IPS-15b (cell line): ENCODE data around the gene DDRGK1.
A peak's percentile ranks its signal among the peaks of the same experiment; 100 is the strongest.
"Not testable (repeated sequence)": the region's sequence is repeated elsewhere in the genome, so short reads cannot be mapped to it uniquely, and the experiment has no call there.

Source experiments
- H3K27me3 ChIP-seq: one replicate; pipeline ENCODE4 v1.6.1; 2013; ENCODE audit warnings: low read length; ENCODE audit not compliant: control insufficient read depth, insufficient read depth
- H3K36me3 ChIP-seq: one replicate; pipeline ENCODE4 v1.6.1; 2013; ENCODE audit warnings: low read length; ENCODE audit not compliant: control insufficient read depth, insufficient read depth
- H3K4me1 ChIP-seq: one replicate; pipeline ENCODE4 v1.6.1; 2013; ENCODE audit warnings: mild to moderate bottlenecking, low read length; ENCODE audit not compliant: control insufficient read depth, insufficient read depth
- H3K4me3 ChIP-seq: one replicate; pipeline ENCODE4 v1.5.1; 2013; ENCODE audit warnings: low read depth, low read length
- H3K9ac ChIP-seq: one replicate; pipeline ENCODE4 v1.6.1; 2013; ENCODE audit warnings: low read depth, mild to moderate bottlenecking, low read length
- H3K9me3 ChIP-seq: one replicate; pipeline ENCODE4 v1.6.1; 2013; ENCODE audit warnings: mild to moderate bottlenecking, low read length; ENCODE audit not compliant: control insufficient read depth, insufficient read depth

DDRGK1 gene

GRCh38 chr20:3223994-3224680 lies 19.7 kb upstream of the DDRGK1 start:
- H3K4me1 ChIP-seq, result peaks cover 2% of the 10 kb centered on the region
- no peaks in the 10 kb centered on the region for H3K27me3 ChIP-seq
- H3K36me3 ChIP-seq, result peaks cover 18% of the 10 kb centered on the region
- no peaks in the 10 kb centered on the region for H3K9me3 ChIP-seq
- no peak overlapping the region for H3K9ac ChIP-seq
- H3K4me3 ChIP-seq, result no peak overlapping the region

GRCh38 chr20:3223651-3223993 lies 19.1 kb upstream of the DDRGK1 start:
- Histone ChIP-seq H3K9me3 (no peaks in the 10 kb centered on the region), H3K4me3 (no peak overlapping the region), H3K4me1 (peaks cover 2% of the 10 kb centered on the region), H3K36me3 (peaks cover 15% of the 10 kb centered on the region), H3K27me3 (no peaks in the 10 kb centered on the region), H3K9ac (no peak overlapping the region)

GRCh38 chr20:3222635-3223600 lies 18.4 kb upstream of the DDRGK1 start:
- Histone ChIP-seq H3K9ac (no peak overlapping the region), H3K9me3 (no peaks in the 10 kb centered on the region), H3K4me3 (no peak overlapping the region), H3K27me3 (no peaks in the 10 kb centered on the region), H3K36me3 (peaks cover 11% of the 10 kb centered on the region), H3K4me1 (peaks cover 2% of the 10 kb centered on the region)

GRCh38 chr20:3221398-3222226 lies 17.1 kb upstream of the DDRGK1 start:
- Histone ChIP-seq H3K9me3 (no peaks in the 10 kb centered on the region), H3K4me1 (peaks cover 2% of the 10 kb centered on the region), H3K4me3 (no peak overlapping the region), H3K36me3 (peaks cover 18% of the 10 kb centered on the region), H3K27me3 (no peaks in the 10 kb centered on the region), H3K9ac (no peak overlapping the region)

GRCh38 chr20:3218307-3218988 lies 14.0 kb upstream of the DDRGK1 start:
- no peaks in the 10 kb centered on the region for H3K27me3 ChIP-seq
- H3K4me1 ChIP-seq, result peaks cover 2% of the 10 kb centered on the region
- peaks cover 30% of the 10 kb centered on the region for H3K36me3 ChIP-seq
- H3K9me3 ChIP-seq, result no peaks in the 10 kb centered on the region
- H3K4me3 ChIP-seq, result no peak overlapping the region
- no peak overlapping the region for H3K9ac ChIP-seq

- not testable (repeated sequence) for H3K9ac ChIP-seq, H3K27me3 ChIP-seq, H3K4me1 ChIP-seq, H3K9me3 ChIP-seq, H3K4me3 ChIP-seq
- H3K36me3 ChIP-seq, result peaks cover 24% of the 10 kb centered on the region
Measured at GRCh38 chr20:3215359-3215917, 11.0 kb upstream of the DDRGK1 start.

GRCh38 chr20:3213226-3213625 lies 8.7 kb upstream of the DDRGK1 start:
- Histone ChIP-seq H3K9ac (no peak overlapping the region), H3K4me3 (no peak overlapping the region), H3K27me3 (no peaks in the 10 kb centered on the region), H3K9me3 (no peaks in the 10 kb centered on the region), H3K4me1 (no peaks in the 10 kb centered on the region), H3K36me3 (peaks cover 22% of the 10 kb centered on the region)

GRCh38 chr20:3210346-3210745 lies 5.9 kb upstream of the DDRGK1 start:
- Histone ChIP-seq H3K4me3 (peak overlapping the region; percentile 92), H3K36me3 (peaks cover 9% of the 10 kb centered on the region), H3K27me3 (no peaks in the 10 kb centered on the region), H3K9me3 (no peaks in the 10 kb centered on the region), H3K9ac (peak overlapping the region; percentile 98), H3K4me1 (no peaks in the 10 kb centered on the region)

GRCh38 chr20:3209946-3210317 lies 5.5 kb upstream of the DDRGK1 start:
- H3K27me3 ChIP-seq, result no peaks in the 10 kb centered on the region

GRCh38 chr20:3209257-3209945 lies 4.9 kb upstream of the DDRGK1 start, which contains the start of gene ITPA:
ITPA (plus strand) TSS chr20:3209498; CDS start chr20:3209552, 54 bp downstream.
- H3K36me3 ChIP-seq, result peaks cover 6% of the 10 kb centered on the region
- H3K27me3 ChIP-seq, result no peaks in the 10 kb centered on the region
- H3K4me3 ChIP-seq, result peak within 1 kb of the TSS; percentile 92

More at GRCh38 chr20:3209946-3210317, 5.5 kb upstream of the DDRGK1 start:
- Histone ChIP-seq H3K36me3 (peaks cover 6% of the 10 kb centered on the region), H3K4me3 (peak overlapping the region; percentile 92), H3K9me3 (no peaks in the 10 kb centered on the region), H3K4me1 (no peaks in the 10 kb centered on the region), H3K9ac (peak overlapping the region; percentile 98)

More at GRCh38 chr20:3209257-3209945, 4.9 kb upstream of the DDRGK1 start, which contains the start of gene ITPA:
- H3K4me1 ChIP-seq, result no peaks in the 10 kb centered on the region
- H3K9ac ChIP-seq, result peak within 1 kb of the TSS; percentile 98
- H3K9me3 ChIP-seq, result no peaks in the 10 kb centered on the region
